OCI-LY1 (cell line): ENCODE results near the gene OR4K2.
"Not testable (repeated sequence)": the region's sequence is repeated elsewhere in the genome, so short reads cannot be mapped to it uniquely, and the experiment has no call there.

Experiments used
- H2AFZ ChIP-seq: fragments of 200-600 bp; sonication (generic), shearing (Covaris generic); 2 replicates; pipeline ENCODE4 v1.6.0; 2014; ENCODE audit warnings: antibody characterized with exemption, mild to moderate bottlenecking, low read length
- H3F3A ChIP-seq: fragments of 200-600 bp; sonication (generic), shearing (Covaris generic); 2 replicates; pipeline ENCODE4 v1.6.0; 2014; ENCODE audit warnings: mild to moderate bottlenecking, antibody characterized with exemption, low read length, moderate library complexity; ENCODE audit not compliant: insufficient read depth
- H3K27ac ChIP-seq: fragments of 200-600 bp; sonication (generic); 2 replicates; pipeline ENCODE4 v1.5.1; 2014; ENCODE audit warnings: low read length, mixed run types, mild to moderate bottlenecking, low read depth; ENCODE audit not compliant: poor library complexity, severe bottlenecking
- H3K27me3 ChIP-seq: fragments of 200-600 bp; sonication (generic); 2 replicates; pipeline ENCODE4 v1.6.0; 2014; ENCODE audit warnings: antibody characterized with exemption, mild to moderate bottlenecking, low read length, moderate library complexity; ENCODE audit not compliant: insufficient read depth
- H3K36me3 ChIP-seq: fragments of 200-600 bp; sonication (generic); 2 replicates; pipeline ENCODE4 v1.6.1; 2014; ENCODE audit warnings: mild to moderate bottlenecking, antibody characterized with exemption, low read length, moderate library complexity, mixed read lengths; ENCODE audit not compliant: insufficient read depth
- H3K4me1 ChIP-seq: fragments of 200-600 bp; sonication (generic); 2 replicates; pipeline ENCODE4 v1.5.1; 2014; ENCODE audit warnings: mild to moderate bottlenecking, low read length, moderate library complexity; ENCODE audit not compliant: insufficient read depth, severe bottlenecking
- H3K4me2 ChIP-seq: fragments of 200-600 bp; sonication (generic), shearing (Covaris generic); 2 replicates; pipeline ENCODE4 v1.6.1; 2014; ENCODE audit warnings: low read length
- H3K4me3 ChIP-seq: fragments of 200-600 bp; sonication (generic); 2 replicates; pipeline ENCODE4 v1.5.1; 2014; ENCODE audit warnings: low read length, low read depth, mild to moderate bottlenecking, mixed read lengths; ENCODE audit not compliant: poor library complexity, severe bottlenecking
- H3K79me2 ChIP-seq: fragments of 200-600 bp; shearing (Covaris generic); 2 replicates; pipeline ENCODE4 v1.6.1; 2016; ENCODE audit warnings: mixed run types, low read length, mixed read lengths; ENCODE audit not compliant: insufficient read depth
- H3K9ac ChIP-seq: fragments of 200-600 bp; sonication (generic), shearing (Covaris generic); 2 replicates; pipeline ENCODE4 v1.6.1; 2014; ENCODE audit warnings: mild to moderate bottlenecking, low read length, mixed read lengths
- H3K9me2 ChIP-seq: fragments of 200-600 bp; sonication (generic), shearing (Covaris generic); 2 replicates; pipeline ENCODE4 v1.6.1; 2014; ENCODE audit warnings: low read depth, mild to moderate bottlenecking, low read length, mixed read lengths
- H3K9me3 ChIP-seq: fragments of 200-600 bp; shearing (Covaris generic); 2 replicates; pipeline ENCODE4 v1.6.1; 2014; ENCODE audit warnings: low read length, mixed read lengths
- H4K20me1 ChIP-seq: fragments of 200-600 bp; sonication (generic), shearing (Covaris generic); 2 replicates; pipeline ENCODE4 v1.6.0; 2016; ENCODE audit warnings: mild to moderate bottlenecking, low read length; ENCODE audit not compliant: insufficient read depth
- CTCF ChIP-seq: fragments of 200-600 bp; sonication (generic), shearing (Covaris generic); IDR thresholded peaks from 2 replicates; pipeline ENCODE4 v1.5.1; 2017; ENCODE audit warnings: mild to moderate bottlenecking, antibody characterized with exemption, low read length, moderate library complexity, mixed read lengths
- EZH2 ChIP-seq: fragments of 200-600 bp; sonication (generic), shearing (Covaris generic); IDR thresholded peaks from 2 replicates; pipeline ENCODE4 v1.8.0; 2017; ENCODE audit warnings: borderline replicate concordance, mixed run types, mild to moderate bottlenecking, antibody characterized with exemption, low read length, moderate library complexity, mixed read lengths

The OR4K2 gene

GRCh38 chr14:19838433-19838832, 36.5 kb upstream of the OR4K2 start:
- no peak overlapping the region for H3K27ac ChIP-seq
- H3K9ac ChIP-seq, result no peak overlapping the region
- TF ChIP-seq EZH2, result no peak
- TF ChIP-seq CTCF, result no peak
- H3F3A ChIP-seq, result no peaks in the 10 kb centered on the region
- no peaks in the 10 kb centered on the region for H3K79me2 ChIP-seq
- H2AFZ ChIP-seq, result no peak overlapping the region
- H3K36me3 ChIP-seq, result no peaks in the 10 kb centered on the region
- no peaks in the 10 kb centered on the region for H3K27me3 ChIP-seq
- H3K9me3 ChIP-seq, result no peaks in the 10 kb centered on the region
- no peaks in the 10 kb centered on the region for H3K4me1 ChIP-seq
- H3K9me2 ChIP-seq, result no peaks in the 10 kb centered on the region
- no peak overlapping the region for H3K4me3 ChIP-seq
- H3K4me2 ChIP-seq, result no peak overlapping the region
- no peaks in the 10 kb centered on the region for H4K20me1 ChIP-seq

DNA sequence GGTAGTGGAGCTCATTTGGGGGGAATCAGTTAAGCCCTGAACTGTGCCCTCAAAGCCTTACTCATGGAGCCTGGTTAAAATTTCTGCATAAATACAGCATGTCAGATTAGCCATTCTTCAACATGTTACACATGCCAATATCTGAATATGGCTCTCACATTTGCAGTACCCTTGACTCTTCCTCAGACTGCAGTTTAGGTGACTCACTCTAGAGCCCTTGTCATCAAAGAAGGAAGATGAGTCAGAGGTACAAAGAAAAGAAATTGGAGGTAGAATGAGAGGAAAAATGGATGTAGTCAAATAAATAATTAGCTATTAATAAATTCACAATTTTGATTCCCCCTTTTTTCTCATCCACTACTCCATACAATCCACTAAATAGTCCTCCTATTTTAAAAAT, 23.6 kb upstream of the OR4K2 start:
- Histone ChIP-seq H3K79me2 (no peaks in the 10 kb centered on the region), H3K4me2 (no peak overlapping the region), H3K27ac (no peak overlapping the region), H3K4me1 (no peaks in the 10 kb centered on the region), H3K9me2 (no peaks in the 10 kb centered on the region), H3K27me3 (no peaks in the 10 kb centered on the region), H3K9me3 (no peaks in the 10 kb centered on the region), H3F3A (no peaks in the 10 kb centered on the region), H4K20me1 (no peaks in the 10 kb centered on the region), H3K4me3 (no peak overlapping the region), H3K36me3 (no peaks in the 10 kb centered on the region), H2AFZ (no peak overlapping the region), H3K9ac (no peak overlapping the region)
- TF ChIP-seq EZH2 (no peak), CTCF (no peak)

DNA sequence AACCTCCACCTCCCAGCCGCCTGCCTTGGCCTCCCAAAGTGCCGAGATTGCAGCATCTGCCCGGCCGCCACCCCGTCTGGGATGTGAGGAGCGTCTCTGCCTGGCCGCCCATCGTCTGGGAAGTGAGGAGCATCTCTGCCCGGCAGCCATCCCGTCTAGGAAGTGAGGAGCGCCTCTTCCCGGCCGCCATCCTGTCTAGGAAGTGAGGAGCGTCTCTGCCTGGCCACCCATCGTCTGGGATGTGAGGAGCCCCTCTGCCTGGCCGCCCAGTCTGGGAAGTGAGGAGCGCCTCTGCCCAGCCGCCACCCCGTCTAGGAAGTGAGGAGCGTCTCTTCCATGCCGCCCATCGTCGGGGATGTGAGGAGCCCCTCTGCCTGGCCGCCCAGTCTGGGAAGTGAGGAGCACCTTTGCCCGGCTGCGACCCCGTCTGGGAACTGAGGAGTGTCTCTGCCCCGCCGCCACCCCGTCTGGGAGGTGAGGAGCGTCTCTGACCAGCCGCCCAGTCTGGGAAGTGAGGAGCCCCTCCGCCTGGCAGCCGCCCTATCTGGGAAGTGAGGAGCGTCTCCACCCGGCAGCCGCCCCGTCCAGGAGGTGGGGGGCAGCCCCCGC, 8.8 kb upstream of the OR4K2 start:
- not testable (repeated sequence) for H3K4me2 ChIP-seq, H3K79me2 ChIP-seq, H2AFZ ChIP-seq, H3K36me3 ChIP-seq, H3K9ac ChIP-seq, H3F3A ChIP-seq, H3K4me1 ChIP-seq, H3K9me3 ChIP-seq, H3K27ac ChIP-seq, H3K4me3 ChIP-seq, H3K27me3 ChIP-seq, H4K20me1 ChIP-seq, H3K9me2 ChIP-seq

GRCh38 chr14:19873178-19873577, 1.8 kb upstream of the OR4K2 start:
- Histone ChIP-seq H4K20me1 (no peaks in the 10 kb centered on the region), H2AFZ (no peak overlapping the region), H3K4me2 (no peak overlapping the region), H3K27ac (no peak overlapping the region), H3F3A (no peaks in the 10 kb centered on the region), H3K79me2 (no peaks in the 10 kb centered on the region), H3K9me2 (no peaks in the 10 kb centered on the region), H3K4me1 (no peaks in the 10 kb centered on the region), H3K4me3 (no peak overlapping the region), H3K36me3 (no peaks in the 10 kb centered on the region), H3K27me3 (no peaks in the 10 kb centered on the region), H3K9me3 (no peaks in the 10 kb centered on the region), H3K9ac (no peak overlapping the region)
- TF ChIP-seq EZH2 (no peak), CTCF (no peak)
